H1 (cell line): ENCODE measurements around the gene ITSN1. TPM values are rescaled to one million over a fixed set of nuclear protein-coding genes. Genes with fewer than 3 reads are reported as not detected.
A peak's percentile ranks its signal among the peaks of the same experiment; 100 is the strongest.

Experiments
- BACH1 ChIP-seq: IDR thresholded peaks from 2 replicates; pipeline ENCODE4 v1.6.1; 2012; ENCODE audit warnings: low read length, improper control_type of control experiment
- BRCA1 ChIP-seq: IDR thresholded peaks from 2 replicates; pipeline ENCODE4 v1.6.1; 2012; ENCODE audit warnings: low read depth, low read length, improper control_type of control experiment
- CBX5 ChIP-seq: fragments of 300-800, 300-1000 bp; sonication (generic); IDR thresholded peaks from 2 replicates; pipeline ENCODE4 v1.7.1; 2016; ENCODE audit warnings: antibody characterized with exemption, low read length, low read depth
- CEBPB ChIP-seq: IDR thresholded peaks from 2 replicates; pipeline ENCODE4 v1.6.1; 2012; ENCODE audit warnings: low read depth, low read length
- E2F6 ChIP-seq: IDR thresholded peaks from 2 replicates; pipeline ENCODE4 v1.6.1; 2012; ENCODE audit warnings: inconsistent platforms
- FOSL1 ChIP-seq: IDR thresholded peaks from 2 replicates; pipeline ENCODE4 v1.6.1; 2011; ENCODE audit warnings: mild to moderate bottlenecking, low read depth, low read length, moderate library complexity; ENCODE audit not compliant: insufficient read depth
- GTF2F1 ChIP-seq: IDR thresholded peaks from 2 replicates; pipeline ENCODE4 v1.6.1; 2012; ENCODE audit warnings: low read depth, low read length, improper control_type of control experiment, borderline replicate concordance
- HDAC2 ChIP-seq, 2 experiments: fragments of 300-600 bp in 1 of 2; sonication (generic) in 1 of 2; IDR thresholded peaks; 2 replicates each; pipeline ENCODE4 v1.6.1; 2011 to 2012; ENCODE audit warnings: low read depth in 2 of 2, low read length in 2 of 2, mild to moderate bottlenecking in 2 of 2, moderate library complexity in 2 of 2, borderline replicate concordance in 1 of 2, inconsistent platforms in 1 of 2
- JUND ChIP-seq: IDR thresholded peaks from 2 replicates; pipeline ENCODE4 v1.6.1; 2011; ENCODE audit warnings: mild to moderate bottlenecking, improper control_type of control experiment, low read length
- KDM1A ChIP-seq: fragments of 200-600, 300-600 bp; sonication (generic); IDR thresholded peaks from 2 replicates; pipeline ENCODE4 v1.7.1; 2016; ENCODE audit warnings: mild to moderate bottlenecking, low read length, borderline replicate concordance
- KDM4A ChIP-seq: IDR thresholded peaks from one replicate; pipeline ENCODE4 v1.7.1; 2012; ENCODE audit warnings: low read depth, mild to moderate bottlenecking, moderate library complexity, low read length, inconsistent platforms; ENCODE audit not compliant: severe bottlenecking
- MAFK ChIP-seq: IDR thresholded peaks from 2 replicates; pipeline ENCODE4 v1.6.1; 2012; ENCODE audit warnings: low read depth, mild to moderate bottlenecking, improper control_type of control experiment, low read length
- NRF1 ChIP-seq: IDR thresholded peaks from 2 replicates; pipeline ENCODE4 v1.6.1; 2011; ENCODE audit warnings: mild to moderate bottlenecking, low read depth, low read length, improper control_type of control experiment
- PHF8 ChIP-seq: fragments of 200-600 bp; sonication (generic); conservative IDR thresholded peaks from 2 replicates; pipeline ENCODE4 v1.7.1; 2012; ENCODE audit warnings: low read depth, mild to moderate bottlenecking, inconsistent platforms, low read length, moderate library complexity
- RAD21 ChIP-seq, 2 experiments: IDR thresholded peaks in 1 of 2; conservative IDR thresholded peaks in 1 of 2; 2 replicates each; pipeline ENCODE4 v1.6.1; 2011; ENCODE audit warnings: low read depth in 2 of 2, low read length in 2 of 2, improper control_type of control experiment in 1 of 2, inconsistent platforms in 1 of 2, mild to moderate bottlenecking in 1 of 2, moderate library complexity in 1 of 2
- RFX5 ChIP-seq: IDR thresholded peaks from 2 replicates; pipeline ENCODE4 v1.6.1; 2011; ENCODE audit warnings: low read depth, low read length, improper control_type of control experiment, borderline replicate concordance
- SAP30 ChIP-seq: fragments of 300-600 bp; sonication (generic); IDR thresholded peaks from 2 replicates; pipeline ENCODE4 v1.7.1; 2012; ENCODE audit warnings: low read length, moderate library complexity, mild to moderate bottlenecking, inconsistent platforms; ENCODE audit not compliant: insufficient read depth, insufficient replicate concordance
- SP1 ChIP-seq: IDR thresholded peaks from 2 replicates; pipeline ENCODE4 v1.6.1; 2011; ENCODE audit warnings: low read depth, low read length
- TBP ChIP-seq: IDR thresholded peaks from 2 replicates; pipeline ENCODE4 v1.6.1; 2011; ENCODE audit warnings: low read depth, low read length, improper control_type of control experiment
- TCF12 ChIP-seq: IDR thresholded peaks from 2 replicates; pipeline ENCODE4 v1.6.1; 2011; ENCODE audit warnings: low read depth, mild to moderate bottlenecking, low read length
- TEAD4 ChIP-seq: IDR thresholded peaks from 2 replicates; pipeline ENCODE4 v1.6.1; 2012; ENCODE audit warnings: low read depth, low read length, inconsistent platforms, mixed read lengths
- polyA plus RNA-seq, 7 experiments: library from polyadenylated mRNA; depleted of rRNA in 3 of 7; stranded (reverse) in 5 of 7; unstranded in 2 of 7; fragments of >200 nt in 5 of 7; fragments of 200-250 nt in 2 of 7; gene quantifications; 1 replicate in 5 of 7; 2 replicates in 1 of 7; 4 replicates in 1 of 7; pipeline versions ENCODE4 v1.2.1 to v1.2.3, GENCODE V29; 2011 to 2013; ENCODE audit warnings: missing spikeins in 2 of 7, mixed read lengths in 2 of 7
- total RNA-seq: library from RNA; stranded (reverse); fragmentation: NEBNext Ultra II Directional; extraction: Animal tissue kit (Norgen Biotek cat#: 25700); gene quantifications from 2 replicates; pipeline ENCODE4 v1.2.1, GENCODE V29; 2021
- TF ChIP-seq, protein P1 (sequence below): IDR thresholded peaks from 2 replicates; pipeline ENCODE4 v1.6.1; 2012; ENCODE audit warnings: low read length, inconsistent platforms

The ITSN1 gene
- total and polyA plus RNA-seq, 2 of the 8 experiments (the other 6 are each of a cell fraction or from before 2014, with no cell fraction given), result 60.8 to 78.1 TPM

GRCh38 chr21:33947451-33948095 lies 305.3 kb downstream of the ITSN1 start (continued):
- TF ChIP-seq E2F6, result peak; percentile 17; the same call in 1 of the 2 replicates
- TF ChIP-seq TBP, result no peak
- no peak for TF ChIP-seq KDM1A
- no peak for TF ChIP-seq HDAC2 (IDR thresholded peaks at IDR 0.05; ENCODE audit: borderline replicate concordance in 1 of 2, low read depth in 2 of 2, low read length in 2 of 2)
- TF ChIP-seq CEBPB, result no peak
- TF ChIP-seq MAFK, result peak; percentile 73; the same call in 1 of the 2 replicates
- no peak for TF ChIP-seq KDM4A
- TF ChIP-seq JUND, result peak; percentile 96
- TF ChIP-seq RAD21 (IDR thresholded peaks at IDR 0.05 in 1 of 2, conservative IDR thresholded peaks at IDR 0.05 in 1 of 2; ENCODE audit: low read depth in 2 of 2, low read length in 2 of 2), result 0 out of 4 replicates have a peak, but pooled peaks of 1 of the 2 experiments have one; percentile 2
- no peak for TF ChIP-seq SAP30
- no peak for TF ChIP-seq RFX5
- no peak for TF ChIP-seq BRCA1
- no peak for TF ChIP-seq FOSL1
- TF ChIP-seq SP1, result peak; percentile 85; the same call in 1 of the 2 replicates
- TF ChIP-seq TCF12, result no peak
- no peak for TF ChIP-seq NRF1
- TF ChIP-seq PHF8, result no peak
- TF ChIP-seq, protein P1, sequence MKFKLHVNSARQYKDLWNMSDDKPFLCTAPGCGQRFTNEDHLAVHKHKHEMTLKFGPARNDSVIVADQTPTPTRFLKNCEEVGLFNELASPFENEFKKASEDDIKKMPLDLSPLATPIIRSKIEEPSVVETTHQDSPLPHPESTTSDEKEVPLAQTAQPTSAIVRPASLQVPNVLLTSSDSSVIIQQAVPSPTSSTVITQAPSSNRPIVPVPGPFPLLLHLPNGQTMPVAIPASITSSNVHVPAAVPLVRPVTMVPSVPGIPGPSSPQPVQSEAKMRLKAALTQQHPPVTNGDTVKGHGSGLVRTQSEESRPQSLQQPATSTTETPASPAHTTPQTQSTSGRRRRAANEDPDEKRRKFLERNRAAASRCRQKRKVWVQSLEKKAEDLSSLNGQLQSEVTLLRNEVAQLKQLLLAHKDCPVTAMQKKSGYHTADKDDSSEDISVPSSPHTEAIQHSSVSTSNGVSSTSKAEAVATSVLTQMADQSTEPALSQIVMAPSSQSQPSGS, result no peak; the same call in 1 of the 2 replicates
- no peak for TF ChIP-seq GTF2F1
- TF ChIP-seq BACH1, result peak; percentile 93
- TF ChIP-seq CBX5, result no peak
- TF ChIP-seq TEAD4, result 0 out of 2 replicates have a peak, but pooled peaks have one; percentile 31
